Small intestine (tissue), 7 donors: Measurements from ENCODE around the gene CLTC. TPM values are rescaled to one million over a fixed set of nuclear protein-coding genes. Genes with fewer than 3 reads are reported as not detected.

Experiments used
- DNase-seq, 2 donors: peaks; one replicate each; pipeline versions ENCODE4 v3.0.0 to v3.0.0-alpha.2; 2013
- FAIRE-seq: peaks from 2 replicates; lab custom pipeline; 2012; peaks lifted over from hg19 to GRCh38; lab: Jason Lieb, UNC
- H3K27ac ChIP-seq, 3 donors: one replicate each; pipeline ENCODE4 v1.5.1; 2013; ENCODE audit warnings: low read length in 2 of 3, mild to moderate bottlenecking in 2 of 3, control low read depth in 1 of 3, inconsistent platforms in 1 of 3, low read depth in 1 of 3, moderate library complexity in 1 of 3
- H3K27me3 ChIP-seq, 3 donors: one replicate each; pipeline ENCODE4 v1.6.1; 2013; ENCODE audit warnings: low read length in 3 of 3, inconsistent platforms in 1 of 3; ENCODE audit not compliant: control insufficient read depth in 3 of 3, insufficient read depth in 3 of 3
- H3K36me3 ChIP-seq, 3 donors: one replicate each; pipeline ENCODE4 v1.6.1; 2013; ENCODE audit warnings: low read length in 3 of 3, inconsistent platforms in 1 of 3, low read depth in 1 of 3, mild to moderate bottlenecking in 1 of 3, moderate library complexity in 1 of 3; ENCODE audit not compliant: control insufficient read depth in 3 of 3, insufficient read depth in 2 of 3
- H3K4me1 ChIP-seq, 3 donors: one replicate each; pipeline ENCODE4 v1.6.1; 2013; ENCODE audit warnings: low read length in 2 of 3, inconsistent platforms in 1 of 3, low read depth in 1 of 3, mild to moderate bottlenecking in 1 of 3, moderate library complexity in 1 of 3; ENCODE audit not compliant: control insufficient read depth in 3 of 3, insufficient read depth in 2 of 3
- H3K4me3 ChIP-seq, 3 donors: one replicate each; pipeline ENCODE4 v1.5.1; 2013; ENCODE audit warnings: low read length in 3 of 3, control low read depth in 1 of 3, inconsistent platforms in 1 of 3, low read depth in 1 of 3, mild to moderate bottlenecking in 1 of 3, moderate library complexity in 1 of 3
- H3K9me3 ChIP-seq, 2 donors: one replicate each; pipeline ENCODE4 v1.6.1; 2013; ENCODE audit warnings: low read depth in 1 of 2, low read length in 1 of 2; ENCODE audit not compliant: control insufficient read depth in 2 of 2, insufficient read depth in 1 of 2
- WGBS, 3 donors: extraction: QIAGEN DNeasy Blood & Tissue Kit; methylation state at CpG; one replicate each; pipeline ENCODE4 v1.1.7; 2013; 5-methylcytosine and 5-hydroxymethylcytosine counted together
- polyA plus RNA-seq, 4 donors: library from polyadenylated mRNA; stranded (reverse) in 3 of 4; unstranded in 1 of 4; fragments of 200-250 nt in 3 of 4; fragments of 120-200 nt in 1 of 4; gene quantifications; one replicate each; pipeline versions ENCODE4 v1.2.1 to v1.2.3, GENCODE V29; 2013
- donor health status: healthy with polysubstance abuse.
- donor health status: control.
- donor health status: control.
- donor health status: Bipolar disorder and iron deficiency.
- donor health status: healthy.

Gene CLTC
- polyA plus RNA-seq, 4 donors: 60.4 to 175 (median 79.6) TPM

DNA sequence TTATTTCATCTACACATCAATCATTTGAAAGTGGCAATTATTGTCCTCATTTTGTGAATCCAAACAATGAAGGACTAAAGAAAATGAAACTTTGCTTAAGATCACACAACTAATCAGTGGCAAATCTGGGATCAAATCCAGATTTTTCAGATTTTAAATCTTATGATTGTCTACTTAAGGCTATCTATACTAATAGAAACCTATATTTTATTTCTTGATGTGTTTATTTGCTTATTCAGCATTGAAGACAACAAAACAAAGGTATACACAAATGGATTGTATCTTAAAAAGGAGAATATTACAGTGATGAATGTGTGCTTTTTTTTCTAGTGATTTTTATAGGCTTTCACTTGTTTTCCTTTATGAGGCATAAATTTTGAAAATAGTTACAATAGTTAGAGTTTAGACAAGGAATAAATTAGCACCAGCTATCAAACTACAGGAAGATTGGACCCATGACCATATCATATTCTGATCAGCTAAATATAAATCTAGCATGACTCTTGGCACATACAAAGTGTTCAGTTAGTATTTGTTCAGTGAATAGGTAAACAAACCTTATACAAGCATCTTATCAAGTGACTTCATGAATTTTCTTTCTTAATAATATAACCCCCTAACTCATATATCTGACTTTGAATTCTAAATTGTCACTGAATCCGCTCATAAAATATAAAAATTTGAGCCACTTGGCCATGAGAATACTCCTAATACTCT is 108.3 kb downstream of the CLTC start:
- H3K4me3 ChIP-seq: no peak overlapping the region
- H3K27me3 ChIP-seq: no peaks in the 10 kb centered on the region
- peaks cover 0 to 18% (median 3%) of the 10 kb centered on the region in 3 donors for H3K4me1 ChIP-seq
- H3K36me3 ChIP-seq: peaks cover 0 to 13% (median 0%) of the 10 kb centered on the region in 3 donors
- H3K27ac ChIP-seq: no peak overlapping the region
- no peak for DNase-seq
- WGBS, 3 donors: 97 to 98% (median 97%) methylated on average over 1 of the region's 1 CpG
- no peak for FAIRE-seq
- H3K9me3 ChIP-seq: no peaks in the 10 kb centered on the region

DNA sequence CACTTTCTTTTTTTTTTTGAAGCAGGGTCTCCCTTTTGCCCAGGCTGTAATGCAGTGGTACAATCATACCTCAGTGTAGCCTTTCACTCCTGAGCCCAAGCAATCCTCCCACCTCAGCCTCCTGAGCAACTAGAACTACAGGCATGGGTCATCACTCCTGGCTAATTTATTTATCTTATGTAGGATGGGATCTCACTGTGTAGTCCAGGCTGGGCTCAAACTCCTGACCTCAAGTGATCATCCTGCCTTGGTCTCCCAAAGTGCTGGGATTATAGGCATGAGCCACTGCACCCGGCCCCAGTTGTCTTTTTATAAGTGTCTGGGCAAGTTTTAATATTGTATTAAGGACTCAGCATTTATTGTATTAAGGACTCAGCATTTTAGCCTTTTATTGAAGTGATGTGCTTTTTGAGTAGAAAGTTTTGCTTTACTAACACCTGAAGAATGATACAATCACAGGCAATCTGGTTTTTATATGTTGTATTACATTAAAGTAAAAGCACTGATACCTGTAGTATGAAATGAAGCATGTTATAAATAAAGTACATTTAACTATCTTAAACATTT is 110.7 kb downstream of the CLTC start:
- Histone ChIP-seq H3K36me3 (peaks cover 0 to 19% (median 0%) of the 10 kb centered on the region in 3 donors), H3K4me3 (no peak overlapping the region), H3K9me3 (no peaks in the 10 kb centered on the region), H3K27me3 (no peaks in the 10 kb centered on the region), H3K27ac (no peak overlapping the region), H3K4me1 (peaks cover 0 to 15% (median 0%) of the 10 kb centered on the region in 3 donors)
- WGBS, 3 donors: 91 to 92% (median 91%) methylated on average over 1 of the region's 1 CpG
- FAIRE-seq: no peak
- DNase-seq: no peak

DNA sequence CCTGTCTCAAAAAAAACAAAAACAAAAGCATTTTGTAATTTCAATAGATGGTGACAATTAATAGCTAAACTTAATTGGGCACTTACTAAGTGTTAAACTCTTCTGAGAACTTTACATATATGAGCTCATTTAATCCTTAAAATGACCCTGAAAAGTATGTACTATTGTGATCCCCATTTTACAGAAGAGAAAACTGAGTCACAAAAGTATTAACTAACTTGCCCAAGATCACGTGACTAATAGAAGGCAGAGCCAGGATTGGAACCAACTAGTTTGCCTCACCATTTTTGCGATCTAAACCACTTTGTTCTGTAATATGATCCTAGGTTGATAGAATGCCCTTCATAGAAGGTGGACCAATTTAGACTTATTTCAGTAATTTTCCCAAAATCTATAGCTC is 114.0 kb downstream of the CLTC start:
- H3K36me3 ChIP-seq: peaks cover 0 to 23% (median 4%) of the 10 kb centered on the region in 3 donors
- H3K4me1 ChIP-seq: peaks cover 0 to 16% (median 0%) of the 10 kb centered on the region in 3 donors
- DNase-seq: no peak
- no peak overlapping the region for H3K27ac ChIP-seq
- no peak overlapping the region for H3K4me3 ChIP-seq
- FAIRE-seq: no peak
- no peaks in the 10 kb centered on the region for H3K9me3 ChIP-seq
- WGBS, 3 donors: 96 to 97% (median 97%) methylated on average over 2 of the region's 2 CpGs
- H3K27me3 ChIP-seq: no peaks in the 10 kb centered on the region

DNA sequence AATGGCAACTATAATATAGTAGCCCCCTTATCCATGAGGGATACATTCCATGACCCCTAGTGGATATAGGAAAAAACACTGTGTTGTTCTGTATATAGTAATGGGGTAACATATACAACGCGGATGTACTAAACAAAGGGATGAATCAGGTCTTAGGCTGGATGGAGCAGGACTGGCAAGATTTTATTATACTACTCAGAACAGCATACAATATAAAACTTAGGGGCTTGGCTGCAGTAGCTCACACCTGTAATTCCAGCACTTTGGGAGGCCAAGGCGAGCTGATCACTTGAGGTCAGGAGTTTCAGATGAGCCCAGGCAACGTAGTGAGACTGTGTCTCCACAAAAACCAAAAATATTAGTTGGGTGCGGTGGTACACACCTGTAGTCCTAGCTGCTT is 114.5 kb downstream of the CLTC start:
- FAIRE-seq: no peak
- Histone ChIP-seq H3K4me1 (peaks cover 0 to 16% (median 0%) of the 10 kb centered on the region in 3 donors), H3K9me3 (no peaks in the 10 kb centered on the region), H3K27me3 (no peaks in the 10 kb centered on the region), H3K27ac (no peak overlapping the region), H3K36me3 (peaks cover 0 to 24% (median 4%) of the 10 kb centered on the region in 3 donors), H3K4me3 (no peak overlapping the region)
- DNase-seq: no peak
- WGBS, 3 donors: 97 to 98% (median 97%) methylated on average over 5 of the region's 5 CpGs

DNA sequence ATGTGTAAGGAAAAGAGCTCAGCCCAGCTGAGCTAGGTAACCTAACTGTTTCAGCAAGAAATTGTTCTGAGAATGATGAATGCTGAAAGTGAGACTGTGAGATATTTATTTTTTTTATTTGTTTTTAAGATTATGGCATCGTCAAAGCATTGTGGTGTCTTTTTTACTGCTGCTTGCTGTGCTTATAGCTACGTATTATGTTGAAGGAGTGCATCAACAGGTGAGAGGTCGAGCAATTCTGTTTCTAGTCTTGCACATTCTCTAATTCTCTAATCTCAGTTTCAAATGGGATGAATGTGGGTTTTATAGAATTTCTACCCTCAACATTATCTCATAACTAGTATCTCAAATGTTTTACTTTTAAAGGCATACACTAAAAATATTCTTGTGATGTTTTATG is 117.6 kb downstream of the CLTC start:
- Histone ChIP-seq H3K36me3 (peaks cover 3 to 31% (median 8%) of the 10 kb centered on the region in 3 donors), H3K27me3 (no peaks in the 10 kb centered on the region), H3K27ac (no peak overlapping the region), H3K4me3 (no peak overlapping the region), H3K9me3 (no peaks in the 10 kb centered on the region), H3K4me1 (peaks cover 0 to 11% (median 0%) of the 10 kb centered on the region in 3 donors)
- FAIRE-seq: no peak
- DNase-seq: no peak
- WGBS, 3 donors: 90 to 95% (median 94%) methylated on average over 3 of the region's 3 CpGs

DNA sequence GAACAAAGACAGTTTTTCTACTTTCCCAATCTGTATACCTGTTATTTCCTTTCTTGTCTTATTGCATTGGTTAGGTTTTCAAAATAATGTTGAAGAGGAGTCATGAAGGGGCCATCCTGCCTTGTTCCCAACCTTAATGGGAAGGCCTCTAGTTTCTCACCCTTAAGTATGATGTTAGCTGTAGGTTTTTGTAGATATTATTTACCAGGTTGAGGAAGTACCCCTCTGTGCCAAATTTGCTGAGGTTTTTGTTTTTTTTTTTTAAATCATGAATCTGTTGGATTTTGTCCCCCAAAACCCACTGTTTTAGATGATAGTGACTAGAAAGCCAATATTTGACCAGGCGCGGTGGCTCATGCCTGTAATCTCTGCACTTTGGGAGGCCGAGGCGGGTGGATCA is 124.1 kb downstream of the CLTC start:
- Histone ChIP-seq H3K4me3 (no peak overlapping the region), H3K4me1 (no peaks in the 10 kb centered on the region), H3K36me3 (peaks cover 3 to 28% (median 8%) of the 10 kb centered on the region in 3 donors), H3K9me3 (peaks cover 0 to 7% of the 10 kb centered on the region in 2 donors), H3K27ac (no peak overlapping the region), H3K27me3 (no peaks in the 10 kb centered on the region)
- WGBS, 3 donors: 98 to 99% (median 98%) methylated on average over 4 of the region's 4 CpGs
- DNase-seq (no peak), FAIRE-seq (no peak)

DNA sequence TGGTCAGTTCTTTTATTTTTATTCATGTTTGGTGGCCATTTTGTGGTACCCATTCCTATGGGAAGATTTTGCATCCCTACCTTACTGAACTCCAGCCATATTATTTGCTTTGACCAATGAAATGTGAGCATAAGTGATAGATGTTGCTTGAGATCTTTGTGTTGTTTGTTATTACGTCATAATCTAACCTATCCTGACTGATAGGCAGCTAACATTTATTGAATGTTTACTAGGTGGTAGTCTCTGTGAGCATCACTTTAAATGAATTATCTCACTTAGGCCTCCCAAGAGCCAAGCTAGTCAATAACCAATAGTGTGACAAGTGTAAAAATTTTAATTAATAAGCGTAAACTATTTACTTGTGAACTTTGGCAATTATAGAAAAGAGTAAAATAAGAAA is 125.3 kb downstream of the CLTC start:
- 96 to 99% (median 97%) methylated on average over 2 of the region's 2 CpGs for WGBS, 3 donors
- DNase-seq (no peak), FAIRE-seq (no peak)

More for the DNA sequence above, 125.3 kb downstream of the CLTC start:
- H3K27me3 ChIP-seq: no peaks in the 10 kb centered on the region
- peaks cover 3 to 23% (median 8%) of the 10 kb centered on the region in 3 donors for H3K36me3 ChIP-seq
- H3K27ac ChIP-seq: no peak overlapping the region
- H3K9me3 ChIP-seq: peaks cover 0 to 7% of the 10 kb centered on the region in 2 donors
- no peak overlapping the region for H3K4me3 ChIP-seq
- no peaks in the 10 kb centered on the region for H3K4me1 ChIP-seq
